GM12878 (cell line): ENCODE results near the gene ZFPM1. TPM values are rescaled to one million over a fixed set of nuclear protein-coding genes. Genes with fewer than 3 reads are reported as not detected.
A peak's percentile ranks its signal among the peaks of the same experiment; 100 is the strongest.

Source experiments
- ATAC-seq: fragments of 200-7000 bp; cut with Tn5 transposase; 3 replicates; pipeline ENCODE4 v1.9.1; 2020; ENCODE audit warnings: mild to moderate bottlenecking, moderate library complexity
- BruUV-seq: library from RNA; stranded (reverse); fragments of 400-500 nt; replicated peaks from 2 replicates; lab custom pipeline; 2021; lab: Mats Ljungman, UMichigan
- CTCF ChIA-PET: fragments of 300-600 bp; sonication (Branson Sonifier 250); formaldehyde crosslinking; extraction: SDS; loops from one replicate; lab custom pipeline; 2021; ENCODE audit warnings: inconsistent platforms; lab: Yijun Ruan, JAX
- POLR2A ChIA-PET: fragments of 350-600 bp; formaldehyde crosslinking; extraction: SDS; loops from one replicate; lab custom pipeline; 2021; ENCODE audit warnings: inconsistent platforms; lab: Charles Lee
- RAD21 ChIA-PET: fragments of 300-600 bp; sonication (Branson Sonifier 250); formaldehyde crosslinking; loops from one replicate; lab custom pipeline; 2023; ENCODE audit warnings: antibody characterized with exemption; ENCODE audit not compliant: unreplicated experiment; lab: Charles Lee
- SMC1A ChIA-PET: fragments of 300-600 bp; sonication (Branson Sonifier 250); formaldehyde crosslinking; loops from one replicate; lab custom pipeline; 2023; ENCODE audit not compliant: unreplicated experiment, uncharacterized antibody; lab: Charles Lee
- DNase-seq: peaks from one replicate; pipeline ENCODE4 v3.0.0-alpha.2; 2011; ENCODE audit warnings: low read depth, low spot score
- FAIRE-seq: peaks from 3 replicates; lab custom pipeline; 2011; peaks lifted over from hg19 to GRCh38; lab: Jason Lieb, UNC
- H2AFZ ChIP-seq: 2 replicates; pipeline ENCODE4 v1.6.0; 2011; ENCODE audit warnings: low read depth, low read length, control low read depth; ENCODE audit not compliant: control insufficient read depth
- H3K27ac ChIP-seq: 2 replicates; pipeline ENCODE4 v1.5.1; 2011; ENCODE audit warnings: control low read depth; ENCODE audit not compliant: control insufficient read depth, insufficient read depth
- H3K27me3 ChIP-seq, 2 experiments: replicated peaks in 1 of 2; 2 replicates each; pipeline versions ENCODE4 v1.6.0 to v1.6.1; 2011; ENCODE audit warnings: low read length in 1 of 2; ENCODE audit not compliant: control insufficient read depth in 2 of 2, insufficient read depth in 2 of 2
- H3K36me3 ChIP-seq, 2 experiments: 2 replicates each; pipeline ENCODE4 v1.5.1; 2011; ENCODE audit warnings: low read length in 1 of 2; ENCODE audit not compliant: control insufficient read depth in 2 of 2, insufficient read depth in 2 of 2
- H3K4me1 ChIP-seq: 2 replicates; pipeline ENCODE4 v1.6.1; 2011; ENCODE audit warnings: mild to moderate bottlenecking, low read length, moderate library complexity, mixed read lengths; ENCODE audit not compliant: control insufficient read depth, insufficient read depth
- H3K4me2 ChIP-seq: 2 replicates; pipeline ENCODE4 v1.6.0; 2011; ENCODE audit warnings: control low read depth; ENCODE audit not compliant: control insufficient read depth, insufficient read depth
- H3K4me3 ChIP-seq: fragments of 200-600 bp; sonication (generic); 2 replicates; pipeline ENCODE4 v1.5.1; 2016
- H3K79me2 ChIP-seq: 2 replicates; pipeline ENCODE4 v1.6.0; 2011; ENCODE audit warnings: low read length; ENCODE audit not compliant: control insufficient read depth, insufficient read depth
- H3K9ac ChIP-seq: 2 replicates; pipeline ENCODE4 v1.8.0; 2011; ENCODE audit warnings: low read length, control low read depth, mixed read lengths; ENCODE audit not compliant: control insufficient read depth, insufficient read depth
- H3K9me3 ChIP-seq: replicated peaks from 3 replicates; pipeline ENCODE4 v1.5.1; 2011; ENCODE audit warnings: mild to moderate bottlenecking, low read length; ENCODE audit not compliant: control insufficient read depth, insufficient read depth
- H4K20me1 ChIP-seq: 2 replicates; pipeline ENCODE4 v1.6.0; 2011; ENCODE audit not compliant: control insufficient read depth, insufficient read depth
- ASH2L ChIP-seq: fragments of 300-600, 200-600 bp; sonication (generic); IDR thresholded peaks from 2 replicates; pipeline ENCODE4 v1.6.1; 2017; ENCODE audit warnings: low read depth, mild to moderate bottlenecking, borderline replicate concordance
- BHLHE40 ChIP-seq, 2 experiments: fragments of 450-650 bp in 1 of 2; IDR thresholded peaks; 2 replicates each; pipeline ENCODE4 v1.6.1; 2011 to 2017; ENCODE audit warnings: low read depth in 2 of 2, borderline replicate concordance in 1 of 2, improper control_type of control experiment in 1 of 2, low read length in 1 of 2, mild to moderate bottlenecking in 1 of 2
- BRCA1 ChIP-seq: IDR thresholded peaks from 2 replicates; pipeline ENCODE4 v1.6.1; 2011; ENCODE audit warnings: low read depth, low read length, improper control_type of control experiment
- FOS ChIP-seq: IDR thresholded peaks from 3 replicates; pipeline ENCODE4 v1.6.1; 2011; ENCODE audit warnings: borderline replicate concordance; ENCODE audit not compliant: insufficient read length; ENCODE audit errors: extremely low read depth
- GABPA ChIP-seq: IDR thresholded peaks from 2 replicates; pipeline ENCODE4 v1.6.1; 2014; ENCODE audit warnings: antibody characterized with exemption, low read depth, mild to moderate bottlenecking, inconsistent platforms
- GATAD2B ChIP-seq: fragments of 450-650 bp; conservative IDR thresholded peaks from 2 replicates; pipeline ENCODE4 v1.6.1; 2017; ENCODE audit warnings: low read depth, mild to moderate bottlenecking, moderate library complexity
- HDGF ChIP-seq: fragments of 450-650 bp; IDR thresholded peaks from 2 replicates; pipeline ENCODE4 v1.6.1; 2016; ENCODE audit warnings: antibody characterized with exemption
- IRF3 ChIP-seq: fragments of 450-650 bp; IDR thresholded peaks from 2 replicates; pipeline ENCODE4 v1.6.1; 2014; ENCODE audit warnings: mild to moderate bottlenecking
- MTA3 ChIP-seq: IDR thresholded peaks from 2 replicates; pipeline ENCODE4 v1.6.1; 2012; ENCODE audit warnings: low read length, inconsistent platforms, borderline replicate concordance
- NRF1 ChIP-seq: conservative IDR thresholded peaks from 2 replicates; pipeline ENCODE4 v1.6.1; 2011; ENCODE audit warnings: mild to moderate bottlenecking, low read depth, low read length, improper control_type of control experiment
- POU2F2 ChIP-seq: IDR thresholded peaks from 3 replicates; pipeline ENCODE4 v1.6.1; 2011; ENCODE audit warnings: low read depth, mild to moderate bottlenecking, low read length, borderline replicate concordance
- RAD51 ChIP-seq: fragments of 450-650 bp; IDR thresholded peaks from 2 replicates; pipeline ENCODE4 v1.6.1; 2016; ENCODE audit warnings: moderate library complexity, mild to moderate bottlenecking, inconsistent platforms
- RELA ChIP-seq: fragments of 450-650 bp; IDR thresholded peaks from 2 replicates; pipeline ENCODE4 v1.8.0; 2014; ENCODE audit warnings: borderline replicate concordance; ENCODE audit not compliant: partially characterized antibody
- SRF ChIP-seq, 2 experiments: IDR thresholded peaks; 2 replicates each; pipeline ENCODE4 v1.6.1; 2011; ENCODE audit warnings: low read depth in 2 of 2, low read length in 2 of 2, mild to moderate bottlenecking in 1 of 2, moderate library complexity in 1 of 2
- USF1 ChIP-seq: IDR thresholded peaks from 2 replicates; pipeline ENCODE4 v1.6.1; 2011; ENCODE audit warnings: borderline replicate concordance, low read depth, mild to moderate bottlenecking, moderate library complexity, mixed read lengths, low read length; ENCODE audit not compliant: insufficient read depth; ENCODE audit errors: extremely low read length
- ZBED1 ChIP-seq: IDR thresholded peaks from 2 replicates; pipeline ENCODE4 v1.6.1; 2016; ENCODE audit warnings: borderline replicate concordance
- WGBS: methylation state at CpG from one replicate; pipeline ENCODE4 v1.1.6; 2016; ENCODE audit warnings: low lambda C conversion rate; ENCODE audit not compliant: insufficient replicate concordance, insufficient coverage; ENCODE audit errors: missing lambda C conversion rate; 5-methylcytosine and 5-hydroxymethylcytosine counted together
- in situ Hi-C: fragments of 300-500 bp; cut with MboI; formaldehyde crosslinking; loops from 9 replicates; pipeline ENCODE4 v1.14.3; 2018; ENCODE audit warnings: mixed read lengths
- intact Hi-C: fragments of 100-400 bp; cut with micrococcal nuclease; formaldehyde crosslinking; loops from one replicate; pipeline ENCODE4 v1.14.2; 2022; ENCODE audit not compliant: unreplicated experiment
- polyA plus RNA-seq, 11 experiments: library from polyadenylated mRNA; depleted of rRNA in 4 of 11; unstranded in 6 of 11; stranded (reverse) in 5 of 11; fragments of >200 nt; fragmentation: Nextera tagmentation in 4 of 11; fragmentation: Illumina TruSeq in 1 of 11; extraction: Ambion mirVana in 4 of 11; extraction: Trizol in 1 of 11; gene quantifications; 1 replicate in 1 of 11; 2 replicates in 10 of 11; pipeline versions ENCODE4 v1.2.1 to v1.2.3, GENCODE V29; 2011 to 2016; ENCODE audit warnings: inconsistent platforms in 2 of 11, missing spikeins in 2 of 11, low read depth in 1 of 11
- total RNA-seq, 4 experiments: library from RNA; depleted of rRNA in 3 of 4; stranded (reverse); fragments of >200 nt in 3 of 4; fragmentation: Illumina TruSeq in 1 of 4; extraction: Trizol in 1 of 4; gene quantifications; 2 replicates each; pipeline versions ENCODE4 v1.2.1 to v1.2.3, GENCODE V29; 2013 to 2021
- TF ChIP-seq, protein P1 (sequence below): fragments of 450-650 bp; IDR thresholded peaks from 2 replicates; pipeline ENCODE4 v1.6.1; 2017; ENCODE audit warnings: mild to moderate bottlenecking, moderate library complexity

The ZFPM1 gene
- total and polyA plus RNA-seq, 10 of the 15 experiments (the other 5 are each of a cell fraction or from before 2014, with no cell fraction given), result 0.02 to 5.1 (median 0.30) TPM

- ChIA-PET CTCF (interaction anchor here (1.0 kb wide), 1 partner anchor 108 kb away, joined by 3 read pairs; no protein-coding TSS in a partner anchor), POLR2A (interaction anchor here (0.9 to 1.0 kb wide), 2 partner anchors 11 to 210 kb away, joined by 3 read pairs; partner anchors contain the start of gene MVD), RAD21 (interaction anchor here (1.0 to 1.1 kb wide), 2 partner anchors 108 to 118 kb away, joined by 3 to 4 read pairs; partner anchors contain the start of gene ZC3H18), SMC1A (no interaction called here)
- peaks cover 29% of the 10 kb centered on the region for H3K4me1 ChIP-seq
- DNase-seq, result peak; percentile 67
- 18% methylated on average over 19 of the region's 72 CpGs for WGBS
- intact Hi-C loops (loop anchor here (10.0 kb wide), 1 partner anchor 1068 kb away; the partner anchor contains the start of gene FBXO31), in situ Hi-C loops (loop anchor here (5.0 to 10.0 kb wide), 2 partner anchors 115 to 332 kb away; partner anchors contain the start of gene PIEZO1)
- peaks cover 0 to 2% of the 10 kb centered on the region in 2 experiments; a peak in 1 of 4 replicates for H3K27me3 ChIP-seq
- H3K27ac ChIP-seq, result peak overlapping the region; percentile 79
- H3K79me2 ChIP-seq, result peaks cover 22% of the 10 kb centered on the region
- ATAC-seq, result peak; percentile 72
- FAIRE-seq, result peak; percentile 90
- H3K4me2 ChIP-seq, result peak overlapping the region; percentile 96
- H3K4me3 ChIP-seq, result peak overlapping the region; percentile 64
- no peaks in the 10 kb centered on the region for H3K36me3 ChIP-seq
- peak overlapping the region; percentile 58; the same call in 1 of the 2 replicates for H3K9ac ChIP-seq
- peak overlapping the region; percentile 91 for H2AFZ ChIP-seq
- no TSS peak for BruUV-seq
- H3K9me3 ChIP-seq, result no peaks in the 10 kb centered on the region
- no peaks in the 10 kb centered on the region for H4K20me1 ChIP-seq
- TF ChIP-seq FOS (no peak), ZBED1 (no peak), ASH2L (no peak), MTA3 (no peak), HDGF (peak; percentile 77; the same call in 1 of the 2 replicates), BRCA1 (no peak), GABPA (no peak), USF1 (peak; percentile 56), IRF3 (no peak), RAD51 (0 out of 2 replicates have a peak, but pooled peaks have one; percentile 18), NRF1 (no peak), GATAD2B (0 out of 2 replicates have a peak, but pooled peaks have one; percentile 11), BHLHE40 (IDR thresholded peaks at IDR 0.05; ENCODE audit: borderline replicate concordance in 1 of 2, low read depth in 2 of 2, low read length in 1 of 2) (peak; percentile 93 to 96), RELA (peak; percentile 10), POU2F2 (no peak), SRF (IDR thresholded peaks at IDR 0.05; ENCODE audit: low read depth in 2 of 2, low read length in 2 of 2) (no peak)
- TF ChIP-seq, protein P1, sequence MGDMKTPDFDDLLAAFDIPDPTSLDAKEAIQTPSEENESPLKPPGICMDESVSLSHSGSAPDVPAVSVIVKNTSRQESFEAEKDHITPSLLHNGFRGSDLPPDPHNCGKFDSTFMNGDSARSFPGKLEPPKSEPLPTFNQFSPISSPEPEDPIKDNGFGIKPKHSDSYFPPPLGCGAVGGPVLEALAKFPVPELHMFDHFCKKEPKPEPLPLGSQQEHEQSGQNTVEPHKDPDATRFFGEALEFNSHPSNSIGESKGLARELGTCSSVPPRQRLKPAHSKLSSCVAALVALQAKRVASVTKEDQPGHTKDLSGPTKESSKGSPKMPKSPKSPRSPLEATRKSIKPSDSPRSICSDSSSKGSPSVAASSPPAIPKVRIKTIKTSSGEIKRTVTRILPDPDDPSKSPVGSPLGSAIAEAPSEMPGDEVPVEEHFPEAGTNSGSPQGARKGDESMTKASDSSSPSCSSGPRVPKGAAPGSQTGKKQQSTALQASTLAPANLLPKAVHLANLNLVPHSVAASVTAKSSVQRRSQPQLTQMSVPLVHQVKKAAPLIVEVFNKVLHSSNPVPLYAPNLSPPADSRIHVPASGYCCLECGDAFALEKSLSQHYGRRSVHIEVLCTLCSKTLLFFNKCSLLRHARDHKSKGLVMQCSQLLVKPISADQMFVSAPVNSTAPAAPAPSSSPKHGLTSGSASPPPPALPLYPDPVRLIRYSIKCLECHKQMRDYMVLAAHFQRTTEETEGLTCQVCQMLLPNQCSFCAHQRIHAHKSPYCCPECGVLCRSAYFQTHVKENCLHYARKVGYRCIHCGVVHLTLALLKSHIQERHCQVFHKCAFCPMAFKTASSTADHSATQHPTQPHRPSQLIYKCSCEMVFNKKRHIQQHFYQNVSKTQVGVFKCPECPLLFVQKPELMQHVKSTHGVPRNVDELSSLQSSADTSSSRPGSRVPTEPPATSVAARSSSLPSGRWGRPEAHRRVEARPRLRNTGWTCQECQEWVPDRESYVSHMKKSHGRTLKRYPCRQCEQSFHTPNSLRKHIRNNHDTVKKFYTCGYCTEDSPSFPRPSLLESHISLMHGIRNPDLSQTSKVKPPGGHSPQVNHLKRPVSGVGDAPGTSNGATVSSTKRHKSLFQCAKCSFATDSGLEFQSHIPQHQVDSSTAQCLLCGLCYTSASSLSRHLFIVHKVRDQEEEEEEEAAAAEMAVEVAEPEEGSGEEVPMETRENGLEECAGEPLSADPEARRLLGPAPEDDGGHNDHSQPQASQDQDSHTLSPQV, result no peak
Measured at GRCh38 chr16:88452482-88453216, 431 bp upstream of the ZFPM1 start.
